Right hindlimb (tissue), 1 donor: ENCODE results near the gene OSTC.
"Not testable (repeated sequence)": the region's sequence is repeated elsewhere in the genome, so short reads cannot be mapped to it uniquely, and the experiment has no call there.

Experiments
- DNase-seq: peaks from one replicate; pipeline ENCODE4 v3.0.0-alpha.2; 2018

Gene OSTC

GRCh38 chr4:108649863-108650211 is 562 bp upstream of the OSTC start:
- no peak for DNase-seq

GRCh38 chr4:108651014-108651791 is 804 bp downstream of the OSTC start:
- no peak for DNase-seq

GRCh38 chr4:108662629-108663028 is 12.2 kb downstream of the OSTC start:
- no peak for DNase-seq

GRCh38 chr4:108674356-108674977 is 24.1 kb downstream of the OSTC start:
- DNase-seq = no peak

GRCh38 chr4:108681321-108681809 is 31.0 kb downstream of the OSTC start:
- no peak for DNase-seq

- DNase-seq = no peak
Observed at GRCh38 chr4:108683479-108683878, 33.1 kb downstream of the OSTC start.

GRCh38 chr4:108685036-108685686 is 34.8 kb downstream of the OSTC start:
- DNase-seq = no peak

GRCh38 chr4:108690738-108691137 is 40.3 kb downstream of the OSTC start:
- no peak for DNase-seq

- DNase-seq = no peak
Observed at GRCh38 chr4:108693211-108693610, 42.8 kb downstream of the OSTC start.

GRCh38 chr4:108693819-108694218 is 43.4 kb downstream of the OSTC start:
- DNase-seq = no peak

- DNase-seq = no peak
Observed at GRCh38 chr4:108694423-108694822, 44.0 kb downstream of the OSTC start.

- no peak for DNase-seq
Observed at GRCh38 chr4:108695062-108695461, 44.7 kb downstream of the OSTC start.

GRCh38 chr4:108696160-108696559 is 45.8 kb downstream of the OSTC start:
- no peak for DNase-seq

- no peak for DNase-seq
Observed at GRCh38 chr4:108700081-108700757, 49.8 kb downstream of the OSTC start.

GRCh38 chr4:108702960-108703359 is 52.6 kb downstream of the OSTC start:
- no peak for DNase-seq

- DNase-seq = no peak
Observed at GRCh38 chr4:108703370-108703769, 53.0 kb downstream of the OSTC start.

- DNase-seq = no peak
Observed at GRCh38 chr4:108703966-108704365, 53.6 kb downstream of the OSTC start.

GRCh38 chr4:108706289-108706688 is 55.9 kb downstream of the OSTC start:
- DNase-seq = no peak

GRCh38 chr4:108709234-108709633 is 58.8 kb downstream of the OSTC start:
- DNase-seq = no peak

- DNase-seq = no peak
Observed at GRCh38 chr4:108709722-108710121, 59.3 kb downstream of the OSTC start.

GRCh38 chr4:108710578-108710977 is 60.2 kb downstream of the OSTC start:
- DNase-seq = not testable (repeated sequence)

- DNase-seq = no peak
Observed at GRCh38 chr4:108714880-108715279, 64.5 kb downstream of the OSTC start.

GRCh38 chr4:108716340-108716739 is 65.9 kb downstream of the OSTC start:
- DNase-seq = no peak
